Right lobe of liver (tissue), 4 donors: Measurements from ENCODE around the gene UQCRC2.

Experiments used
- CTCF ChIP-seq, 4 donors: fragments of 200-600 bp in 3 of 4; fragments of 450-650 bp in 1 of 4; IDR thresholded peaks; one replicate each; pipeline versions ENCODE4 v1.5.1 to v1.8.0; 2016 to 2022; ENCODE audit warnings: antibody characterized with exemption in 4 of 4, mild to moderate bottlenecking in 2 of 4
- POLR2A ChIP-seq: fragments of 450-650 bp; IDR thresholded peaks from one replicate; pipeline ENCODE4 v1.6.1; 2017; ENCODE audit warnings: antibody characterized with exemption, mild to moderate bottlenecking
- donor health status: DM: no; HTN: no; CAD: no.
- donor health status: DM: no; HTN: no; CAD: no.
- donor health status: DM: no; HTN: yes; CAD: no.

- no peak for TF ChIP-seq CTCF (IDR thresholded peaks at IDR 0.05)
- no peak for TF ChIP-seq POLR2A
Observed at GRCh38 chr16:22022151-22022550, 69.0 kb downstream of the UQCRC2 start.
